WTC11 (cell line): ENCODE data around the gene SMIM24.

ENCODE experiments used
- CREB1 ChIP-seq: sonication (generic); formaldehyde crosslinking; IDR thresholded peaks from 2 replicates; pipeline ENCODE4 v1.8.0; 2023; ENCODE audit warnings: mild to moderate bottlenecking, missing genetic modification reagents
- CTCF ChIP-seq: fragments of 200-600 bp; IDR thresholded peaks from 2 replicates; pipeline ENCODE4 v1.8.0; 2022; ENCODE audit warnings: antibody characterized with exemption
- ESRRA ChIP-seq: sonication (generic); formaldehyde crosslinking; IDR thresholded peaks from 2 replicates; pipeline ENCODE4 v1.8.1; 2022; ENCODE audit warnings: mild to moderate bottlenecking, missing genetic modification reagents, borderline replicate concordance
- FOXP1 ChIP-seq: sonication (generic); formaldehyde crosslinking; IDR thresholded peaks from 2 replicates; pipeline ENCODE4 v1.8.0; 2022; ENCODE audit warnings: missing genetic modification reagents, mild to moderate bottlenecking, moderate library complexity, borderline replicate concordance
- JUN ChIP-seq: sonication (generic); formaldehyde crosslinking; IDR thresholded peaks from 2 replicates; pipeline ENCODE4 v1.8.0; 2023; ENCODE audit warnings: mild to moderate bottlenecking, missing genetic modification reagents
- MAX ChIP-seq: sonication (generic); formaldehyde crosslinking; IDR thresholded peaks from 2 replicates; pipeline ENCODE4 v1.8.0; 2022; ENCODE audit warnings: mild to moderate bottlenecking, missing genetic modification reagents
- TCF7 ChIP-seq: sonication (generic); formaldehyde crosslinking; IDR thresholded peaks from 2 replicates; pipeline ENCODE4 v1.8.0; 2022; ENCODE audit warnings: mild to moderate bottlenecking, low read depth, missing genetic modification reagents, moderate library complexity
- ZNF232 ChIP-seq: sonication (generic); formaldehyde crosslinking; IDR thresholded peaks from 2 replicates; pipeline ENCODE4 v1.8.0; 2022; ENCODE audit warnings: mild to moderate bottlenecking, missing genetic modification reagents
- ZNF532 ChIP-seq: fragments of 250-450 bp; sonication (Bioruptor Pico); IDR thresholded peaks from 2 replicates; pipeline ENCODE4 v1.9.0; 2021; ENCODE audit warnings: mild to moderate bottlenecking, borderline replicate concordance
- TF ChIP-seq, protein P1 (sequence below): fragments of 250-450 bp; sonication (Bioruptor Pico); IDR thresholded peaks from 2 replicates; pipeline ENCODE4 v2.1.2; 2022; ENCODE audit warnings: mild to moderate bottlenecking, moderate library complexity
- TF ChIP-seq, protein P2 (sequence below): sonication (generic); formaldehyde crosslinking; IDR thresholded peaks from 2 replicates; pipeline ENCODE4 v1.8.1; 2023; ENCODE audit warnings: mild to moderate bottlenecking, missing genetic modification reagents, moderate library complexity
- TF ChIP-seq, protein P3 (sequence below): sonication (generic); formaldehyde crosslinking; IDR thresholded peaks from 2 replicates; pipeline ENCODE4 v1.8.1; 2023; ENCODE audit warnings: mild to moderate bottlenecking, moderate library complexity, missing genetic modification reagents
- TF ChIP-seq, protein P4 (sequence below): sonication (generic); formaldehyde crosslinking; IDR thresholded peaks from 2 replicates; pipeline ENCODE4 v1.8.1; 2022; ENCODE audit warnings: low read depth, missing genetic modification reagents, borderline replicate concordance

GRCh38 chr19:3477506-3477905 is 2.8 kb downstream of the SMIM24 start:
- no peak for TF ChIP-seq ZNF532 (CRISPR knock-in tag)
- TF ChIP-seq, protein P1, sequence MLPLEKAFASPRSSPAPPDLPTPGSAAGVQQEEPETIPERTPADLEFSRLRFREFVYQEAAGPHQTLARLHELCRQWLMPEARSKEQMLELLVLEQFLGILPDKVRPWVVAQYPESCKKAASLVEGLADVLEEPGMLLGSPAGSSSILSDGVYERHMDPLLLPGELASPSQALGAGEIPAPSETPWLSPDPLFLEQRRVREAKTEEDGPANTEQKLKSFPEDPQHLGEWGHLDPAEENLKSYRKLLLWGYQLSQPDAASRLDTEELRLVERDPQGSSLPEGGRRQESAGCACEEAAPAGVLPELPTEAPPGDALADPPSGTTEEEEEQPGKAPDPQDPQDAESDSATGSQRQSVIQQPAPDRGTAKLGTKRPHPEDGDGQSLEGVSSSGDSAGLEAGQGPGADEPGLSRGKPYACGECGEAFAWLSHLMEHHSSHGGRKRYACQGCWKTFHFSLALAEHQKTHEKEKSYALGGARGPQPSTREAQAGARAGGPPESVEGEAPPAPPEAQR (CRISPR knock-in tag), result no peak
- TF ChIP-seq ESRRA, result no peak
- no peak for TF ChIP-seq CTCF
- TF ChIP-seq, protein P2, sequence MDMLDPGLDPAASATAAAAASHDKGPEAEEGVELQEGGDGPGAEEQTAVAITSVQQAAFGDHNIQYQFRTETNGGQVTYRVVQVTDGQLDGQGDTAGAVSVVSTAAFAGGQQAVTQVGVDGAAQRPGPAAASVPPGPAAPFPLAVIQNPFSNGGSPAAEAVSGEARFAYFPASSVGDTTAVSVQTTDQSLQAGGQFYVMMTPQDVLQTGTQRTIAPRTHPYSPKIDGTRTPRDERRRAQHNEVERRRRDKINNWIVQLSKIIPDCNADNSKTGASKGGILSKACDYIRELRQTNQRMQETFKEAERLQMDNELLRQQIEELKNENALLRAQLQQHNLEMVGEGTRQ, result no peak
- TF ChIP-seq, protein P3, sequence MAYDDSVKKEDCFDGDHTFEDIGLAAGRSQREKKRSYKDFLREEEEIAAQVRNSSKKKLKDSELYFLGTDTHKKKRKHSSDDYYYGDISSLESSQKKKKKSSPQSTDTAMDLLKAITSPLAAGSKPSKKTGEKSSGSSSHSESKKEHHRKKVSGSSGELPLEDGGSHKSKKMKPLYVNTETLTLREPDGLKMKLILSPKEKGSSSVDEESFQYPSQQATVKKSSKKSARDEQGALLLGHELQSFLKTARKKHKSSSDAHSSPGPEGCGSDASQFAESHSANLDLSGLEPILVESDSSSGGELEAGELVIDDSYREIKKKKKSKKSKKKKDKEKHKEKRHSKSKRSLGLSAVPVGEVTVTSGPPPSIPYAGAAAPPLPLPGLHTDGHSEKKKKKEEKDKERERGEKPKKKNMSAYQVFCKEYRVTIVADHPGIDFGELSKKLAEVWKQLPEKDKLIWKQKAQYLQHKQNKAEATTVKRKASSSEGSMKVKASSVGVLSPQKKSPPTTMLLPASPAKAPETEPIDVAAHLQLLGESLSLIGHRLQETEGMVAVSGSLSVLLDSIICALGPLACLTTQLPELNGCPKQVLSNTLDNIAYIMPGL (CRISPR knock-in tag), result no peak
- TF ChIP-seq, protein P4, sequence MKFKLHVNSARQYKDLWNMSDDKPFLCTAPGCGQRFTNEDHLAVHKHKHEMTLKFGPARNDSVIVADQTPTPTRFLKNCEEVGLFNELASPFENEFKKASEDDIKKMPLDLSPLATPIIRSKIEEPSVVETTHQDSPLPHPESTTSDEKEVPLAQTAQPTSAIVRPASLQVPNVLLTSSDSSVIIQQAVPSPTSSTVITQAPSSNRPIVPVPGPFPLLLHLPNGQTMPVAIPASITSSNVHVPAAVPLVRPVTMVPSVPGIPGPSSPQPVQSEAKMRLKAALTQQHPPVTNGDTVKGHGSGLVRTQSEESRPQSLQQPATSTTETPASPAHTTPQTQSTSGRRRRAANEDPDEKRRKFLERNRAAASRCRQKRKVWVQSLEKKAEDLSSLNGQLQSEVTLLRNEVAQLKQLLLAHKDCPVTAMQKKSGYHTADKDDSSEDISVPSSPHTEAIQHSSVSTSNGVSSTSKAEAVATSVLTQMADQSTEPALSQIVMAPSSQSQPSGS, result no peak
- TF ChIP-seq TCF7 (CRISPR knock-in tag), result no peak
- TF ChIP-seq FOXP1 (CRISPR knock-in tag), result no peak
- TF ChIP-seq ZNF232 (CRISPR knock-in tag), result no peak
- TF ChIP-seq CREB1 (CRISPR knock-in tag), result no peak
- no peak for TF ChIP-seq MAX (CRISPR knock-in tag)
- TF ChIP-seq JUN (CRISPR knock-in tag), result no peak
